SJSA1 (cell line): ENCODE results near the gene PUS1. TPM values are rescaled to one million over a fixed set of nuclear protein-coding genes. Genes with fewer than 3 reads are reported as not detected.
"Not testable (repeated sequence)": the region's sequence is repeated elsewhere in the genome, so short reads cannot be mapped to it uniquely, and the experiment has no call there.

ENCODE experiments used
- DNase-seq, 2 experiments: peaks; one replicate each; pipeline ENCODE4 v3.0.0-alpha.2; 2015 to 2020; ENCODE audit warnings: low spot score in 2 of 2, low read depth in 1 of 2
- H3K27ac ChIP-seq: fragments of 250-450 bp; sonication (Bioruptor Pico); 2 replicates; pipeline ENCODE4 v1.5.1; 2020; ENCODE audit warnings: mild to moderate bottlenecking, moderate library complexity
- H3K27me3 ChIP-seq: fragments of 250-450 bp; sonication (Bioruptor Pico); replicated peaks from 2 replicates; pipeline ENCODE4 v1.5.1; 2020; ENCODE audit warnings: mild to moderate bottlenecking, moderate library complexity
- H3K36me3 ChIP-seq: fragments of 250-450 bp; sonication (Bioruptor Pico); 2 replicates; pipeline ENCODE4 v1.5.1; 2020; ENCODE audit warnings: mild to moderate bottlenecking
- H3K4me1 ChIP-seq: fragments of 250-450 bp; sonication (Bioruptor Pico); replicated peaks from 2 replicates; pipeline ENCODE4 v1.6.1; 2021; ENCODE audit warnings: mild to moderate bottlenecking
- H3K4me3 ChIP-seq: fragments of 250-450 bp; sonication (Bioruptor Pico); 2 replicates; pipeline ENCODE4 v1.5.1; 2020; ENCODE audit warnings: mild to moderate bottlenecking
- H3K9me3 ChIP-seq: fragments of 250-450 bp; sonication (Bioruptor Pico); replicated peaks from 2 replicates; pipeline ENCODE4 v1.5.1; 2020; ENCODE audit warnings: mild to moderate bottlenecking
- total RNA-seq: library from RNA; depleted of rRNA; stranded (reverse); fragments of >200 nt; shearing (Covaris generic); gene quantifications from 2 replicates; pipeline ENCODE4 v1.2.3, GENCODE V29; 2014

PUS1 gene
- total RNA-seq, 1 experiment from 2014 or later, result 14.3 TPM

DNA sequence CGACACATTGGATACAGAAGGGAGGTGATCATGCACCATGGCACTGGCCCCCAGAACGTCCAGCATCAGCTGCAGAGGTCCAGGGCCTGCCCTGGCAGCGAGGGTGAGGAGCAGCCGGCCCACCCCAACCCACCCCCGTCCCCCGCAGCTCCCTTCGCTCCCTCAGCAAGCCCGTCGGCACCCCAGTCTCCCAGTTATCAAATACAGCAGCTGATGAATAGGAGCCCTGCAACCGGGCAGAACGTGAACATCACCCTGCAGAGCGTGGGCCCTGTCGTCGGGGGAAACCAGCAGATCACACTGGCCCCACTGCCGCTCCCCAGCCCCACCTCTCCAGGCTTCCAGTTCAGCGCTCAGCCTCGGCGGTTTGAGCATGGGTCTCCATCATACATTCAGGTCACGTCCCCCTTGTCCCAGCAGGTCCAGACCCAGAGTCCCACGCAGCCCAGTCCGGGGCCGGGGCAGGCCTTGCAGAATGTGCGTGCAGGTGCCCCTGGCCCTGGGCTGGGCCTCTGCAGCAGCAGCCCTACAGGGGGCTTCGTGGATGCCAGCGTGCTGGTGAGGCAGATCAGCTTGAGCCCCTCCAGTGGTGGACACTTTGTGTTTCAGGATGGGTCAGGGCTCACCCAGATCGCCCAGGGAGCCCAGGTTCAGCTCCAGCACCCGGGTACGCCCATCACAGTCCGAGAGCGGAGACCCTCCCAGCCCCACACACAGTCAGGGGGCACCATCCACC lies 31.7 kb downstream of the PUS1 start:
- H3K27me3 ChIP-seq, H3K4me3 ChIP-seq, H3K27ac ChIP-seq, DNase-seq, H3K9me3 ChIP-seq: not testable (repeated sequence)
- Histone ChIP-seq H3K36me3 (peaks cover 20% of the 10 kb centered on the region), H3K4me1 (peaks cover 52% of the 10 kb centered on the region)

DNA sequence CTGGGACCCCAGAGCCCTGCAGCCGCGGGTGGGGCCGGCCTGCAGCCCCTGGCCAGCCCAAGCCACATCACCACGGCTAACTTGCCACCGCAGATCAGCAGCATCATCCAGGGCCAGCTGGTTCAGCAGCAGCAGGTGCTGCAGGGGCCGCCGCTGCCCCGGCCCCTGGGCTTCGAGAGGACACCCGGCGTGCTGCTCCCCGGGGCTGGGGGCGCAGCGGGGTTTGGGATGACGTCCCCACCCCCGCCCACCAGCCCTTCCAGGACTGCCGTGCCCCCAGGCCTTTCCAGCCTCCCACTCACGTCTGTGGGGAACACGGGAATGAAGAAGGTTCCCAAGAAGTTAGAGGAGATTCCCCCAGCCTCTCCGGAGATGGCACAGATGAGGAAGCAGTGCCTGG lies 32.3 kb downstream of the PUS1 start:
- H3K36me3 ChIP-seq, result peaks cover 20% of the 10 kb centered on the region
- not testable (repeated sequence) for H3K4me3 ChIP-seq, H3K9me3 ChIP-seq, DNase-seq, H3K27ac ChIP-seq, H3K27me3 ChIP-seq
- peaks cover 50% of the 10 kb centered on the region for H3K4me1 ChIP-seq

DNA sequence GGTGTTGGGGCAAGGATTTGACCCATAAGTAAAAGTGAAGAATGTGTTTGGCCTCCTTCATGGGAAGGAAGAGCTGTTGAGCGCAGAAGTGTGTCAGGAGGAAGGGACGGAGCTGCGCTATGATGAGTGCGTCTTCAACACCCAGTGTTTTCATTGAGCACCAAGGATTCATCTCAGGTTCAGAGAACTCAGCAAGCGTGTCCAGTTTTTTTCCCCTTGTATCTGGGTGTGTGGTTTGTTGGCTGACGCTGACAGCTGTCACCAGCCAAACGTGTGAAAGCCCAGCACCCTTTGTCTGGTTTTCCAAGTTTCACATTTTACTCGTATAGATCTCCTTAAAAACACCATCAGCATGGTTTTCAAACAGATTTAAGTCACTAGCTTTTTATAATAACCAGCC lies 33.0 kb downstream of the PUS1 start:
- no peak overlapping the region for H3K27ac ChIP-seq
- H3K4me3 ChIP-seq, result no peak overlapping the region
- DNase-seq, result no peak
- peaks cover 48% of the 10 kb centered on the region for H3K4me1 ChIP-seq
- H3K9me3 ChIP-seq, result no peaks in the 10 kb centered on the region
- peaks cover 20% of the 10 kb centered on the region for H3K36me3 ChIP-seq
- H3K27me3 ChIP-seq, result no peaks in the 10 kb centered on the region

DNA sequence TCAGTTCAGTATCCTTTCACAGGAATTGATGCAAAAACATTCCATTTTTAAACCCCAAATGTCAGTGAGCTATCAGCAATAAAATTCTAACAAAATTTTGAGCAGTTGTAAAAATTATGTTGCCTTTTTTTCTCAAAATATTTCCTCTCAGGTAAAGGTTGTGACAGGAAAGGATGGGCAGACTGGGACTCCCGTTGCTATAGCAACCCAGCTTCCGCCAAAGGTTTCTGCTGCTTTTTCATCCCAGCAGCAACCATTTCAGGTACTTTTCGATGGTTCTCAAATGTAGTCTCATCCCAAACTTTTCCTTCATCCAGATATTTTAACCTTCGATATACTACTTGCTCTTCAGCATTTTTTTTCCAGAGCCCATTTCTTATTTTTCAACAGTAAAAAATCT lies 34.3 kb downstream of the PUS1 start:
- Histone ChIP-seq H3K4me1 (peaks cover 41% of the 10 kb centered on the region), H3K9me3 (no peaks in the 10 kb centered on the region), H3K4me3 (no peak overlapping the region), H3K36me3 (peaks cover 20% of the 10 kb centered on the region), H3K27ac (no peak overlapping the region), H3K27me3 (no peaks in the 10 kb centered on the region)
- DNase-seq, result no peak

DNA sequence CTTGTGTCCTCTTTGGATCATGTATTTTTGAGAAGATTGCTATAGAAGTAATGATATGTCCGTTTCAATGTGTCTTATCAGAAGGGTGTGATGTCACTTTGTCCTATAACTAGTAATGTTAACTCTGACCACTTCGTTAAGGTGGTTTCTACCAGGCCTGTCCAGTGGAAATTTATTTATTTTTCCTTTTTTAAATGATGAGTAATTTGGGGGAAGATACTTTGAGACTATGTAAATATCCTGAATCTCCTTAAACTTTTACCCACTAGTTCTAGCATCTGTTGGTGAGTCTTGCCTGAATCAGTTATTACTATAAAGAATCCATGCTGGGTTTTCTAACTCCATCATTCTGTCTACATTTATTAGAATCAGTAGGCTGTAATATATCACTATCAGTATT lies 36.0 kb downstream of the PUS1 start:
- Histone ChIP-seq H3K4me1 (peaks cover 26% of the 10 kb centered on the region), H3K27ac (0 out of 2 replicates have a peak overlapping the region, but pooled peaks have one; percentile 2), H3K9me3 (no peaks in the 10 kb centered on the region), H3K27me3 (no peaks in the 10 kb centered on the region), H3K36me3 (peaks cover 21% of the 10 kb centered on the region), H3K4me3 (no peak overlapping the region)
- peak in 1 of 2 experiments; percentile 35 for DNase-seq

DNA sequence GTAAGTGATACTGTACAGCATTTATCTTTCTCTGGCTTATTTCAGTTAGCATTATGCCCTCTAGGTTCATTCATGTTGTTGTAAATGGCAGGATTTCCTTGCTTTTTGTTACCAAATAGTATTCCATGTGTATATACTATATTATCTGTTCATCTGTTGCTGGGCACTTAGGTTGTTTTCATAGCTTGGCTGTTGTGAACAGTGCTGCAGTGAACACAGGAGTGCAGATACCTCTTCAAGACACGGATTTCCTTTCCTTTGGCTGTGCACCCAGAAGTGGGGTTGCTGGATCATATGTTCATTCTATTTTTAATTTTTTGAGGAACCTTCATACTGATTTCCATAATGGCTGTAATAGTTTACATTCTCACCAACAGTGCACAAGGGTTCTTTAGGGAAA lies 42.1 kb downstream of the PUS1 start:
- no peak for DNase-seq
- no peaks in the 10 kb centered on the region for H3K27me3 ChIP-seq
- H3K4me3 ChIP-seq, result no peak overlapping the region
- peaks cover 15% of the 10 kb centered on the region for H3K36me3 ChIP-seq
- no peak overlapping the region for H3K27ac ChIP-seq
- H3K9me3 ChIP-seq, result no peaks in the 10 kb centered on the region
- H3K4me1 ChIP-seq, result peaks cover 5% of the 10 kb centered on the region

DNA sequence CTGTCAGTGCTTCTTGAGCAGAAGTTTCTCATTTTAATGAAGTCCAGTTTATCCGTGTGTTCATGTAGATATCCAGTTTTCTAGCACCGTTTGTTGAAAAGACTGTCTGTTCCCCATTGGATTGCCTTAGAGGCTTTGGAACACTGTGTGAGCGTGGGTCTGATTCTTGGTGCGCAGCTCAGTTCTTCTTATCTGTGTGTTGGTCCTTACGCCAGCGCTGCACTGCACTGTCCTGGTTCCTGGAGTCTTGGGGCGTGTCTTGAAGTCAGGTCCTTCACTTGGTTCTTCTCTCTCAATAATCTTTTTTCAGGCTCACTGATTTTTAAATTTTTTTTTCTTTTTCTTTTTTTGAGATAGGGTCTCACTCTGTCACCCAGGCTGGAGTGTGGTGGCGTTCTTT lies 46.2 kb downstream of the PUS1 start:
- Histone ChIP-seq H3K4me3 (no peak overlapping the region), H3K36me3 (peaks cover 15% of the 10 kb centered on the region), H3K27me3 (no peaks in the 10 kb centered on the region), H3K9me3 (no peaks in the 10 kb centered on the region), H3K4me1 (peaks cover 5% of the 10 kb centered on the region), H3K27ac (no peak overlapping the region)
- DNase-seq, result no peak

DNA sequence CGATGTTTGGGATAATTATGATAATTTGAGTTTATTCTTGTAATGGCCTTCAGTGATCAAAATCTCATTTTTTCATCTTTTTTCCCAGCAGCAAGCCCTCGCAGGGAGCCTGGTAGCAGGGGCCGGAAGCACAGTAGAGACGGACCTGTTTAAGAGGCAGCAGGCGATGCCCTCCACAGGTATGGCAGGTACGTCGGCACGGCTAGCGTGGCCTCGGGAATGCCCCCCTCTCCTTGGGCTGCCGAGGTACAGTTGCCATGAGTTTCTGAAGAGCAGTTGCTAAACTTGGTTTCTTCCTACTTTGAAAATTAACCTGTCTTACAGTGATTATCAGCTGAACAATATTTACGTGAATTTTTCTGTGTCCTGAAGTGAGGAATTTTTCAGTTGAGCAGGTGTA lies 50.5 kb downstream of the PUS1 start:
- H3K4me3 ChIP-seq, result no peak overlapping the region
- H3K4me1 ChIP-seq, result peaks cover 35% of the 10 kb centered on the region
- no peak for DNase-seq
- peaks cover 44% of the 10 kb centered on the region for H3K36me3 ChIP-seq
- H3K27me3 ChIP-seq, result no peaks in the 10 kb centered on the region
- no peaks in the 10 kb centered on the region for H3K9me3 ChIP-seq
- no peak overlapping the region for H3K27ac ChIP-seq

DNA sequence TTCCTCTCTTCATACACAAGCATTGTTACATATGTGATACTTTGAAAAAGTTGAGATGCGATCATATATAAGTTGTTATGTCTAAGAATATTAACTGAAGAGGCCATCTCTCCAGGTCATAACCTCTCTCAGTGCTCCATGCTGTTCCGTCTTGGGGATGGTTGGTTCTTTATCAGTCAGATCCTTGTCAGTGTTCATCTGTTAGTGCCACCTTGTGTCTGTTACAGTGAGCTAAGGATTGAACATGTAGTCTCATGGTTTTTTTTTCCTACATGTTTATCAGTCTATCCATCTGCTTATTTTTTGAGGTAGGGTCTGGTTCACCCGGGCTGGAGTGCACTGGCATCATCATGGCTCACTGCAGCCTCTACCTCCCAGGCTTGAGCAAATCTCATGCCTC lies 51.2 kb downstream of the PUS1 start:
- H3K36me3 ChIP-seq, result peaks cover 49% of the 10 kb centered on the region
- H3K9me3 ChIP-seq, result no peaks in the 10 kb centered on the region
- H3K27me3 ChIP-seq, result no peaks in the 10 kb centered on the region
- no peak overlapping the region for H3K27ac ChIP-seq
- H3K4me1 ChIP-seq, result peaks cover 35% of the 10 kb centered on the region
- no peak overlapping the region for H3K4me3 ChIP-seq
- no peak for DNase-seq

DNA sequence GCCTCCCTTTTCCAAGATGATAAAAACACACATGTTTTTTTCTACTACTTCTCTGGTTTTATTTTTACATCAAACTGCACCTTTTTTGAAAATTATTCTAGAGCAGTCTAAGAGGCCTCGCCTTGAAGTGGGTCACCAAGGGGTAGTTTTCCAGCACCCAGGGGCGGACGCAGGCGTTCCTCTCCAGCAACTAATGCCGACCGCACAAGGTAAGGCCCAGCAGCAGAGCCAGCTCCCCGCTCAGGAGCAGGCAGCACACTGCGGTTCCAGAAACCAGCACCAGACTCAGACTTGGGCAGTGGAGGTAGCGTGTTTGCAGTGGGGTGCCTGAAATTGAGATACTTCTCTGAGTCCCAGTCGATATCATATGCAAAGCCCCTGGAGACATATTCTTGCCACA lies 52.3 kb downstream of the PUS1 start:
- H3K27me3 ChIP-seq, result no peaks in the 10 kb centered on the region
- H3K9me3 ChIP-seq, result no peaks in the 10 kb centered on the region
- peaks cover 59% of the 10 kb centered on the region for H3K36me3 ChIP-seq
- no peak for DNase-seq
- peaks cover 34% of the 10 kb centered on the region for H3K4me1 ChIP-seq
- H3K27ac ChIP-seq, result no peak overlapping the region
- H3K4me3 ChIP-seq, result no peak overlapping the region

DNA sequence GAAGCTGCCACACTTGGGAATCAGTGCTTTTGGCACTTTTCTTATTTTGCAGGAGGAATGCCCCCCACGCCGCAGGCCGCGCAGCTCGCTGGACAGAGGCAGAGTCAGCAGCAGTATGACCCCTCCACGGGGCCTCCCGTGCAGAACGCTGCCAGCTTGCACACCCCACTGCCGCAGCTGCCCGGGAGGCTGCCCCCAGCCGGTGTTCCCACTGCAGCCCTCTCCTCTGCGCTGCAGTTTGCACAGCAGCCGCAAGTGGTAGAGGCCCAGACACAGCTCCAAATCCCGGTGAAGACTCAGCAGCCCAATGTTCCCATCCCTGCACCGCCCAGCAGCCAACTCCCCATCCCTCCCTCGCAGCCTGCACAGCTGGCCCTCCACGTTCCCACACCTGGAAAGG lies 53.0 kb downstream of the PUS1 start:
- peaks cover 65% of the 10 kb centered on the region for H3K36me3 ChIP-seq
- no peak overlapping the region for H3K4me3 ChIP-seq
- no peak for DNase-seq
- no peaks in the 10 kb centered on the region for H3K9me3 ChIP-seq
- H3K27me3 ChIP-seq, result no peaks in the 10 kb centered on the region
- peaks cover 40% of the 10 kb centered on the region for H3K4me1 ChIP-seq
- H3K27ac ChIP-seq, result no peak overlapping the region

DNA sequence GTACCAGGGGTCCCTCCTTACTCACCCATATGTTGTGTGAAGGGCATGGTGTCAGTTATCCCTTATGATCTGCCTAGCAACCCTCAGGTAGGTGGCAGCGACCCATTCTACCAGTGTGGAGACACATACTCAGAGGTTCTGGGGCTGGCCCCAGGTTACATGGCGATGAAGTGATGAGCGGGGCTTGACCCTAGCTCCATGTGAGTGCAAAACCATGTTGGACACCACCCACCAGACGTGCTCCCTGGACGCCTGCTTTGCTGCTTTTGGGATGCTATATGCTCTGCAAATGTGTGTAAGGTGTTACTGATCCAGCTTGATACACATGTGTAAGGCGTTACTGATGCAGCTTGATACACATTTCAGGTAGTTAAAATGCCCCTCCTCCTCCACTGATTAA lies 54.0 kb downstream of the PUS1 start:
- Histone ChIP-seq H3K27ac (peak overlapping the region; percentile 9; the same call in 1 of the 2 replicates), H3K4me1 (peaks cover 47% of the 10 kb centered on the region), H3K9me3 (no peaks in the 10 kb centered on the region), H3K36me3 (peaks cover 74% of the 10 kb centered on the region), H3K4me3 (no peak overlapping the region), H3K27me3 (no peaks in the 10 kb centered on the region)
- DNase-seq, result no peak

DNA sequence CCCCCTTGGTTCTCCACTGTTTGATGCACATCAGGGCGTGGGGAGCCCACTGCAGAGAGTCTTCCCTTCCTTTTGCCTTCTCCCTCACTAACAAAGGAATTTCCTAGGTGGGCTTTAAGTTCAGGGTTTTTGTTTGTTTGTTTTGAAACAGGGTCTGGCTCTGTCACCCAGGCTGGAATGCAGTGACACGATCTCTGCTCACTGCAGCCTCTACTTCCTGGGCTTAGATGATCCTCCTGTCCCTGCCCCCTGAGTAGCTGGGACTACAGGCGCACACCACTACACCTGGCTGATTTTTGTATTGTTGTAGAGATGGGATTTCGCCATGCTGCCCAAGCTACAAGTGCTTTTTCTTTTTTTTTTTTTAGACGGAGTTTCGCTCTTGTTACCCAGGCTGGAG lies 54.5 kb downstream of the PUS1 start:
- H3K4me1 ChIP-seq, result peaks cover 52% of the 10 kb centered on the region
- no peak overlapping the region for H3K4me3 ChIP-seq
- DNase-seq, result peak in 1 of 2 experiments; percentile 51
- no peaks in the 10 kb centered on the region for H3K9me3 ChIP-seq
- peaks cover 79% of the 10 kb centered on the region for H3K36me3 ChIP-seq
- H3K27ac ChIP-seq, result peak overlapping the region; percentile 9; the same call in 1 of the 2 replicates
- no peaks in the 10 kb centered on the region for H3K27me3 ChIP-seq

DNA sequence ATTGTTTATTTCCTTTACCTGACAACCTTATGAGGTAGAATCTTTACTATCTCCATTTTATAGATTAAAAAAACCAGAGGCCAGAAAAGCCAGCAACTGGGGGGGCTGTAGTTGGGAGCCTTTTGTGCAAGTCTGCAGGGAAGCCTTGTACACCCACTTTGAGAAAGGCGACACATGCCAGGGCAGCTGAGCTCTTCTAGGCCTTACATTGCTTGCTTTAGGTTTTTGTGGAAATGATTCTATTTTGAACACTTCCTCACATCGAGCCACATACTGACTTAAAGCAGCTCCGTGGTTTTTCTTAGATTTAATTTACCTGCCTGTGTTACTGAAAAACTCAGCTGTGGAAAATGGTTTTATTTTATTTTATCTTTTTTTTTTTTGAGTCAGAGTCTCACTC lies 55.3 kb downstream of the PUS1 start:
- no peak overlapping the region for H3K27ac ChIP-seq
- DNase-seq, result no peak
- peaks cover 60% of the 10 kb centered on the region for H3K4me1 ChIP-seq
- H3K36me3 ChIP-seq, result peaks cover 87% of the 10 kb centered on the region
- no peaks in the 10 kb centered on the region for H3K27me3 ChIP-seq
- H3K9me3 ChIP-seq, result no peaks in the 10 kb centered on the region
- H3K4me3 ChIP-seq, result no peak overlapping the region

DNA sequence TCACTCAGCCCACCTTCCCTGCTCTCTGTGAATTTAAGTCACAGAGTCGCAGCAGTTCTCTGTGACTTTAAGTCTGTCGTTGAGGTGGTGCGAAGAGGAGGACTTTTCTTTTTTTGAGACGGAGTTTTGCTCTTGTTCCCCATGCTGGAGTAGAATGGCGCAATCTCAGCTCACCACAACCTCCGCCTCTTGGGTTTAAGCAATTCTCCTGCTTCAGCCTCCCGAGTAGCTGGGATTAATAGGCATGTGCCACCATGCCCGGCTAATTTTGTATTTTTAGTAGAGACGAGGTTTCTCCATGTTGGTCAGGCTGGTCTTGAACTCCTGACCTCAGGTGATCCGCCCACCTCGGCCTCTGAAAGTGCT lies 56.4 kb downstream of the PUS1 start:
- not testable (repeated sequence) for H3K4me3 ChIP-seq, H3K9me3 ChIP-seq, H3K27ac ChIP-seq, DNase-seq, H3K27me3 ChIP-seq
- H3K4me1 ChIP-seq, result peaks cover 72% of the 10 kb centered on the region
- peaks cover 85% of the 10 kb centered on the region for H3K36me3 ChIP-seq
